Loucy (cell line): ENCODE results near the gene IL5RA.

ENCODE experiments used
- H2AFZ ChIP-seq: fragments of 200-600 bp; sonication (generic); 2 replicates; pipeline ENCODE4 v1.6.0; 2016; ENCODE audit warnings: antibody characterized with exemption, mild to moderate bottlenecking, low read length, moderate library complexity
- H3F3A ChIP-seq: fragments of 200-600 bp; 2 replicates; pipeline ENCODE4 v1.6.0; 2016; ENCODE audit warnings: antibody characterized with exemption, low read depth, mild to moderate bottlenecking
- H3K27me3 ChIP-seq: fragments of 200-600 bp; sonication (generic); 2 replicates; pipeline ENCODE4 v1.6.1; 2014; ENCODE audit warnings: low read length, mild to moderate bottlenecking; ENCODE audit not compliant: insufficient read depth, poor library complexity, severe bottlenecking
- H3K36me3 ChIP-seq: fragments of 200-600 bp; sonication (generic); 2 replicates; pipeline ENCODE4 v1.6.1; 2016; ENCODE audit warnings: low read length; ENCODE audit not compliant: insufficient read depth
- H3K4me1 ChIP-seq: fragments of 200-600 bp; sonication (generic); 2 replicates; pipeline ENCODE4 v1.5.1; 2014; ENCODE audit warnings: low read length, mild to moderate bottlenecking; ENCODE audit not compliant: insufficient read depth, poor library complexity, severe bottlenecking
- H3K4me2 ChIP-seq: fragments of 200-600 bp; sonication (generic); 2 replicates; pipeline ENCODE4 v1.6.0; 2014; ENCODE audit warnings: antibody characterized with exemption, low read length, low read depth, mild to moderate bottlenecking; ENCODE audit not compliant: poor library complexity, severe bottlenecking
- H3K4me3 ChIP-seq: fragments of 200-600 bp; sonication (generic); 2 replicates; pipeline ENCODE4 v1.5.1; 2014; ENCODE audit warnings: low read length, mild to moderate bottlenecking, mixed read lengths; ENCODE audit not compliant: poor library complexity, severe bottlenecking
- H3K79me2 ChIP-seq: fragments of 200-600 bp; sonication (generic); 2 replicates; pipeline ENCODE4 v1.6.1; 2014; ENCODE audit warnings: low read length; ENCODE audit not compliant: insufficient read depth
- H3K9ac ChIP-seq: fragments of 200-600 bp; sonication (generic); 2 replicates; pipeline ENCODE4 v1.6.0; 2014; ENCODE audit warnings: mild to moderate bottlenecking, low read depth, low read length, moderate library complexity; ENCODE audit not compliant: poor library complexity, severe bottlenecking
- H3K9me2 ChIP-seq: fragments of 200-600 bp; sonication (generic); replicated peaks from 2 replicates; pipeline ENCODE4 v1.6.1; 2016; ENCODE audit warnings: low read depth, low read length, mixed read lengths
- H3K9me3 ChIP-seq: fragments of 200-600 bp; sonication (generic); 2 replicates; pipeline ENCODE4 v1.6.1; 2014; ENCODE audit warnings: mild to moderate bottlenecking, antibody characterized with exemption, low read length, low read depth; ENCODE audit not compliant: insufficient read depth
- H4K20me1 ChIP-seq: fragments of 200-600 bp; sonication (generic); 2 replicates; pipeline ENCODE4 v1.6.0; 2014; ENCODE audit warnings: antibody characterized with exemption, low read length, mild to moderate bottlenecking; ENCODE audit not compliant: insufficient read depth, poor library complexity, severe bottlenecking
- CTCF ChIP-seq: fragments of 200-600 bp; sonication (generic); conservative IDR thresholded peaks from 2 replicates; pipeline ENCODE4 v1.5.1; 2014; ENCODE audit warnings: mild to moderate bottlenecking, antibody characterized with exemption, low read length
- EZH2phosphoT487 ChIP-seq: fragments of 200-600 bp; IDR thresholded peaks from 2 replicates; pipeline ENCODE4 v1.6.1; 2018; ENCODE audit warnings: antibody characterized with exemption, mild to moderate bottlenecking, moderate library complexity, borderline replicate concordance

IL5RA gene

GRCh38 chr3:3105815-3106214 lies 4.4 kb downstream of the IL5RA start:
- Histone ChIP-seq H4K20me1 (no peaks in the 10 kb centered on the region), H3K4me2 (no peak overlapping the region), H3K9me3 (no peaks in the 10 kb centered on the region), H3F3A (no peaks in the 10 kb centered on the region), H3K9me2 (no peaks in the 10 kb centered on the region), H3K36me3 (no peaks in the 10 kb centered on the region), H3K9ac (no peak overlapping the region), H3K79me2 (no peaks in the 10 kb centered on the region), H3K4me1 (no peaks in the 10 kb centered on the region), H3K4me3 (no peak overlapping the region), H2AFZ (no peak overlapping the region), H3K27me3 (no peaks in the 10 kb centered on the region)
- TF ChIP-seq EZH2phosphoT487 (no peak), CTCF (no peak)

- H3K9me3 ChIP-seq: no peaks in the 10 kb centered on the region
- H3K4me3 ChIP-seq: no peak overlapping the region
- no peak overlapping the region for H3K9ac ChIP-seq
- no peaks in the 10 kb centered on the region for H3K27me3 ChIP-seq
- no peak overlapping the region for H2AFZ ChIP-seq
- H3K79me2 ChIP-seq: no peaks in the 10 kb centered on the region
- no peaks in the 10 kb centered on the region for H3F3A ChIP-seq
- H3K36me3 ChIP-seq: no peaks in the 10 kb centered on the region
- H3K4me1 ChIP-seq: no peaks in the 10 kb centered on the region
- H3K4me2 ChIP-seq: no peak overlapping the region
- TF ChIP-seq CTCF (no peak), EZH2phosphoT487 (no peak)
- no peaks in the 10 kb centered on the region for H3K9me2 ChIP-seq
- H4K20me1 ChIP-seq: no peaks in the 10 kb centered on the region
These were observed 4.9 kb downstream of the IL5RA start for GRCh38 chr3:3105246-3105645.

- Histone ChIP-seq H3K9me2 (no peaks in the 10 kb centered on the region), H3K4me2 (no peak overlapping the region), H3K36me3 (no peaks in the 10 kb centered on the region), H3K9ac (no peak overlapping the region), H2AFZ (no peak overlapping the region), H3K27me3 (no peaks in the 10 kb centered on the region), H3F3A (no peaks in the 10 kb centered on the region), H4K20me1 (no peaks in the 10 kb centered on the region), H3K79me2 (no peaks in the 10 kb centered on the region), H3K4me3 (no peak overlapping the region), H3K4me1 (no peaks in the 10 kb centered on the region), H3K9me3 (no peaks in the 10 kb centered on the region)
- TF ChIP-seq EZH2phosphoT487 (no peak), CTCF (no peak)
These were observed 7.4 kb downstream of the IL5RA start for GRCh38 chr3:3102751-3103150.
